Measurements from ENCODE around the gene GYG2.

The GYG2 gene

GRCh38 chrX:2840961-2841360 is 12.2 kb downstream of the GYG2 start:
- H3K4me1 ChIP-seq: no peaks in the 10 kb centered on the region
- H3K36me3 ChIP-seq (ENCODE audit: control insufficient read depth, insufficient read depth, low read length): no peaks in the 10 kb centered on the region
- no peak overlapping the region for H2AFZ ChIP-seq
- H3K4me3 ChIP-seq (ENCODE audit: low read depth, low read length): no peak overlapping the region
- no peak overlapping the region for H3K9ac ChIP-seq
- no peak overlapping the region for H3K4me2 ChIP-seq (ENCODE audit: low read length)
- TF ChIP-seq CTCF (IDR thresholded peaks at IDR 0.05): no peak
- no peaks in the 10 kb centered on the region for H3K27me3 ChIP-seq (ENCODE audit: control insufficient read depth, insufficient read depth, low read length)
- no peaks in the 10 kb centered on the region for H3K9me3 ChIP-seq (ENCODE audit: control insufficient read depth, low read length)
- H3K79me2 ChIP-seq: no peaks in the 10 kb centered on the region
- H3K27ac ChIP-seq: no peak overlapping the region

- H3K4me3 ChIP-seq (ENCODE audit: low read depth, low read length): no peak overlapping the region
- TF ChIP-seq CTCF (IDR thresholded peaks at IDR 0.05): no peak
- no peaks in the 10 kb centered on the region for H3K36me3 ChIP-seq (ENCODE audit: control insufficient read depth, insufficient read depth, low read length)
- H3K27ac ChIP-seq: no peak overlapping the region
- H3K79me2 ChIP-seq: no peaks in the 10 kb centered on the region
- H3K9ac ChIP-seq: no peak overlapping the region
- no peaks in the 10 kb centered on the region for H3K9me3 ChIP-seq (ENCODE audit: control insufficient read depth, low read length)
- H3K4me1 ChIP-seq: no peaks in the 10 kb centered on the region
- no peaks in the 10 kb centered on the region for H3K27me3 ChIP-seq (ENCODE audit: control insufficient read depth, insufficient read depth, low read length)
- H3K4me2 ChIP-seq (ENCODE audit: low read length): no peak overlapping the region
- no peak overlapping the region for H2AFZ ChIP-seq
Measured at GRCh38 chrX:2841537-2841936, 12.8 kb downstream of the GYG2 start.

- Histone ChIP-seq H3K36me3 (ENCODE audit: control insufficient read depth, insufficient read depth, low read length) (no peaks in the 10 kb centered on the region), H3K27me3 (ENCODE audit: control insufficient read depth, insufficient read depth, low read length) (no peaks in the 10 kb centered on the region), H3K9ac (no peak overlapping the region), H2AFZ (no peak overlapping the region), H3K27ac (no peak overlapping the region), H3K4me2 (ENCODE audit: low read length) (no peak overlapping the region), H3K4me3 (ENCODE audit: low read depth, low read length) (no peak overlapping the region), H3K4me1 (no peaks in the 10 kb centered on the region), H3K79me2 (no peaks in the 10 kb centered on the region), H3K9me3 (ENCODE audit: control insufficient read depth, low read length) (no peaks in the 10 kb centered on the region)
- no peak for TF ChIP-seq CTCF (IDR thresholded peaks at IDR 0.05)
Measured at GRCh38 chrX:2846992-2847391, 18.3 kb downstream of the GYG2 start.

- H3K79me2 ChIP-seq: no peaks in the 10 kb centered on the region
- H3K4me1 ChIP-seq: no peaks in the 10 kb centered on the region
- no peak for TF ChIP-seq CTCF (IDR thresholded peaks at IDR 0.05)
- H2AFZ ChIP-seq: no peak overlapping the region
- H3K27me3 ChIP-seq (ENCODE audit: control insufficient read depth, insufficient read depth, low read length): no peaks in the 10 kb centered on the region
- no peak overlapping the region for H3K9ac ChIP-seq
- no peak overlapping the region for H3K27ac ChIP-seq
- H3K4me3 ChIP-seq (ENCODE audit: low read depth, low read length): no peak overlapping the region
- H3K9me3 ChIP-seq (ENCODE audit: control insufficient read depth, low read length): no peaks in the 10 kb centered on the region
- H3K4me2 ChIP-seq (ENCODE audit: low read length): no peak overlapping the region
- H3K36me3 ChIP-seq (ENCODE audit: control insufficient read depth, insufficient read depth, low read length): no peaks in the 10 kb centered on the region
Measured at GRCh38 chrX:2848871-2849301, 20.2 kb downstream of the GYG2 start.

GRCh38 chrX:2854918-2855317 is 26.2 kb downstream of the GYG2 start:
- Histone ChIP-seq H3K79me2 (no peaks in the 10 kb centered on the region), H3K4me3 (ENCODE audit: low read depth, low read length) (no peak overlapping the region)

More at GRCh38 chrX:2854918-2855317, 26.2 kb downstream of the GYG2 start:
- H3K36me3 ChIP-seq (ENCODE audit: control insufficient read depth, insufficient read depth, low read length): no peaks in the 10 kb centered on the region
- H3K9ac ChIP-seq: no peak overlapping the region
- no peak overlapping the region for H3K4me2 ChIP-seq (ENCODE audit: low read length)
- H3K9me3 ChIP-seq (ENCODE audit: control insufficient read depth, low read length): no peaks in the 10 kb centered on the region
- H3K4me1 ChIP-seq: no peaks in the 10 kb centered on the region
- H2AFZ ChIP-seq: no peak overlapping the region
- TF ChIP-seq CTCF (IDR thresholded peaks at IDR 0.05): no peak
- H3K27me3 ChIP-seq (ENCODE audit: control insufficient read depth, insufficient read depth, low read length): no peaks in the 10 kb centered on the region
- no peak overlapping the region for H3K27ac ChIP-seq
